ENCODE results near the gene ARHGEF7.

- TF ChIP-seq, protein P1, sequence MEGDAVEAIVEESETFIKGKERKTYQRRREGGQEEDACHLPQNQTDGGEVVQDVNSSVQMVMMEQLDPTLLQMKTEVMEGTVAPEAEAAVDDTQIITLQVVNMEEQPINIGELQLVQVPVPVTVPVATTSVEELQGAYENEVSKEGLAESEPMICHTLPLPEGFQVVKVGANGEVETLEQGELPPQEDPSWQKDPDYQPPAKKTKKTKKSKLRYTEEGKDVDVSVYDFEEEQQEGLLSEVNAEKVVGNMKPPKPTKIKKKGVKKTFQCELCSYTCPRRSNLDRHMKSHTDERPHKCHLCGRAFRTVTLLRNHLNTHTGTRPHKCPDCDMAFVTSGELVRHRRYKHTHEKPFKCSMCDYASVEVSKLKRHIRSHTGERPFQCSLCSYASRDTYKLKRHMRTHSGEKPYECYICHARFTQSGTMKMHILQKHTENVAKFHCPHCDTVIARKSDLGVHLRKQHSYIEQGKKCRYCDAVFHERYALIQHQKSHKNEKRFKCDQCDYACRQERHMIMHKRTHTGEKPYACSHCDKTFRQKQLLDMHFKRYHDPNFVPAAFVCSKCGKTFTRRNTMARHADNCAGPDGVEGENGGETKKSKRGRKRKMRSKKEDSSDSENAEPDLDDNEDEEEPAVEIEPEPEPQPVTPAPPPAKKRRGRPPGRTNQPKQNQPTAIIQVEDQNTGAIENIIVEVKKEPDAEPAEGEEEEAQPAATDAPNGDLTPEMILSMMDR (IDR thresholded peaks at IDR 0.05) = no peak
- TF ChIP-seq EZH2phosphoT487 (IDR thresholded peaks at IDR 0.05) (no peak), EZH2 (IDR thresholded peaks at IDR 0.05) (no peak)
These were observed 226.8 kb downstream of the ARHGEF7 start for GRCh38 chr13:111341886-111342285.

Measured in neural progenitor cell (in vitro differentiated cells).